GM23338 (cell line): ENCODE data around the gene PDHX.

Source experiments
- CREB1 ChIP-seq: fragments of 250-450 bp; sonication (Bioruptor Pico); IDR thresholded peaks from 2 replicates; pipeline ENCODE4 v1.5.0; 2020; ENCODE audit warnings: low read depth, mild to moderate bottlenecking, moderate library complexity
- CTCF ChIP-seq, 2 experiments: fragments of 200-600 bp in 1 of 2; sonication (generic) in 1 of 2; conservative IDR thresholded peaks; 2 replicates each; pipeline versions ENCODE4 v1.5.1 to v1.6.1; 2016 to 2017; ENCODE audit warnings: antibody characterized with exemption in 2 of 2, low read depth in 2 of 2, mild to moderate bottlenecking in 2 of 2, moderate library complexity in 1 of 2
- JUNB ChIP-seq: IDR thresholded peaks from one replicate; pipeline ENCODE4 v1.6.1; 2016; ENCODE audit warnings: antibody characterized with exemption; ENCODE audit not compliant: unreplicated experiment
- POLR2AphosphoS5 ChIP-seq: IDR thresholded peaks from 2 replicates; pipeline ENCODE4 v1.6.1; 2016; ENCODE audit warnings: antibody characterized with exemption, low read depth
- STAT1 ChIP-seq: IDR thresholded peaks from one replicate; pipeline ENCODE4 v1.6.1; 2016; ENCODE audit warnings: antibody characterized with exemption; ENCODE audit not compliant: unreplicated experiment

- TF ChIP-seq CTCF (conservative IDR thresholded peaks at IDR 0.05; ENCODE audit: low read depth in 2 of 2) (no peak), POLR2AphosphoS5 (no peak), JUNB (no peak), STAT1 (no peak), CREB1 (CRISPR knock-in tag) (no peak)
Observed at GRCh38 chr11:34929794-34930763, 13.7 kb downstream of the PDHX start.
